NCI-H2107 (cell line): ENCODE data around the gene MAST1.
"Not testable (repeated sequence)": the region's sequence is repeated elsewhere in the genome, so short reads cannot be mapped to it uniquely, and the experiment has no call there.

Experiments
- DNase-seq: peaks from one replicate; lab custom pipeline; 2025; lab: John Stamatoyannopoulos, UW

MAST1 gene

DNA sequence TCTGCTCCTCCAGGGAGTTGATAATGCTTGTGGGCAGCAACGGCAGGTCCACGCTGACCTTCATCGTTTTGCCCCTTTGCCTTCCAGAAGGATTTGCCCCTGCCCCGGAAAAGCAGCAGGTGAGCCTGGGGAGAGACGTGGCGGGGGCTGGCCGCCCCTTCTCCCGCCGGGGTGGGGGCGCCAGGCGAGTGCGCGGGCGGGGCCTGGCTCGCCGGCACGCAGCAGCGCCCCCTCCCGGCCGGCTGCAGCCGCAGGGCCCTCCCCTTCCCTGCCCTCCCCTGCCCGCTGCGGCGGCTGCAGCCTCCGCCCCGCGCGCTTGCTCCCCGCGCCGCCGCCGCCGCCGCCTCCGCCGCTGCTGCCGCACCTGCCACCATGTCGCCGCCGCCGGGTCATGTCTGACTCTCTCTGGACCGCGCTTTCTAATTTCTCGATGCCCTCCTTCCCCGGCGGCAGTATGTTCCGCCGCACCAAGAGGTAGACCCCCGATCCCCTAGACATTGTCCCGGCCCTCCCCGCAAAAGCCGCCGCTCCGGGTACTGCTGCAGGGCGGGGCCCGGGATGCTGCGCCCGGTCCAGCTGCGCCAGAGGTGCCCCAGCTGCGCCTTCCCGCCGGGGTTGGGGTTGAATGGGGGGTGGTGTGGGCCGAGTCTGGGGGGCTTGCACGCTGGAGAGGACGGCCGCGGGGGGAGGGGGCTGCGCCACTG, at the start of gene MAST1:
Gene MAST1, plus strand, starts transcription at position 334 of the 704 bp plus-strand sequence. Its CDS starts 58 bp downstream, at position 392.
- DNase-seq = no peak

DNA sequence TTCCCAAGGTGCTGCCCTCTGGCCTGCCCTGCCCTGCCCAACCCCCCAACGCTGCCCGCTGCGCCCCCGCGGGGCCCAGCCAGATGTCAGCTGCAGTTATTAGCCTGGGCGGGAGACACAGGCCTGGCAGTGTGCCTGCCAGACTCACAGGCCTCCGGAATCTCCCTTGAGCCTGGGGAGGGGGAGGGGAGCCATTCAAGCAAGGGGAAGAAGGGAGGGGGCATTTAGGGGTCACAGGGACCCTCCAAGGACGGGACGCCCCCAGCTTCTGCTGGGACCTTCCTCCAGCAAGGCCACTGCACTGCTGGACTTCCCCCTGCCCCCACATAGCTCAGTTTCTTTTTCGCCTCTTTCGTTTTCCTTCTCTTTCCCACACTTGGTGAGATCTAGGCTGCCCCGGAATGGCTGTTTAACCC, 49.6 kb upstream of the MAST1 start:
- no peak for DNase-seq

DNA sequence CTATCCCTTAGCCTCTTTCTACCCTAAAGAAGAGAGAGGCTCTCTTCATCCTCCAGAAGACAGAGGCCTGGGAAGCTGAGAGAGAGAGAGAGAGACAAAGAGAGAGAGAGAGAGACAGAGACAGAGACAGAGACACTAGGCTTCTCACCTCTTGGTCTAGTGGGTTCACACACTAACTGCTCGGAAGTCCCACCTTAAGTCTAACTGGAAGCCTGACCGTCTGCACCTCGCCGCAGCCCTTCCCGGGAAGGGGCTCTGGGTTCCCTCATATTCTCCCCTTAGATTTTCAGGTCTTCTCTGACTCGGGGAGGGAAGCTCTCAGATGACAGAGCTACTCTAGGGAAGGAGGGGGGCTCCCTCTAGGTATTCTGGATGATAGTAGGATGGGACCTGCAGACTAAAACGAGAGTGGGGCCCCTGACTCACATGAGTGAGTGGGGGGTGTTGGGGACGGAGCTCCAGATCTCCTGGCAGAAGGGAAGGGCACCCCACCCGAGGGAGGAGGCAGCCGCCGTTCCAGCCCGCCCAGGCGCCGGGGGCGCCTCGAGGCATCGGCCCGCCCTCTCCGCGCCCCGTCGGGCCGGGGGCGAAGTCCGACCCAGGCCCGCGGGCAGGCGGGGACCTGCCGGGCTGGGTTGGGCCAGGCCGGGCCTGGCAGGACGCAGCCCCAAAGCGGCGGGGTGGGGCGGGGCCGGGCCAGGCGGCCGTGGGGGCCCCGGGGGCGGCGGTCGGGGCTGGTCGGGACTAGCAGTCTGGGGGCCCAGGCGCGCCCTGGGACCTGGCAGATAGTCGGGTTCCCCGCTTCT, 49.0 kb upstream of the MAST1 start:
- DNase-seq = no peak

DNA sequence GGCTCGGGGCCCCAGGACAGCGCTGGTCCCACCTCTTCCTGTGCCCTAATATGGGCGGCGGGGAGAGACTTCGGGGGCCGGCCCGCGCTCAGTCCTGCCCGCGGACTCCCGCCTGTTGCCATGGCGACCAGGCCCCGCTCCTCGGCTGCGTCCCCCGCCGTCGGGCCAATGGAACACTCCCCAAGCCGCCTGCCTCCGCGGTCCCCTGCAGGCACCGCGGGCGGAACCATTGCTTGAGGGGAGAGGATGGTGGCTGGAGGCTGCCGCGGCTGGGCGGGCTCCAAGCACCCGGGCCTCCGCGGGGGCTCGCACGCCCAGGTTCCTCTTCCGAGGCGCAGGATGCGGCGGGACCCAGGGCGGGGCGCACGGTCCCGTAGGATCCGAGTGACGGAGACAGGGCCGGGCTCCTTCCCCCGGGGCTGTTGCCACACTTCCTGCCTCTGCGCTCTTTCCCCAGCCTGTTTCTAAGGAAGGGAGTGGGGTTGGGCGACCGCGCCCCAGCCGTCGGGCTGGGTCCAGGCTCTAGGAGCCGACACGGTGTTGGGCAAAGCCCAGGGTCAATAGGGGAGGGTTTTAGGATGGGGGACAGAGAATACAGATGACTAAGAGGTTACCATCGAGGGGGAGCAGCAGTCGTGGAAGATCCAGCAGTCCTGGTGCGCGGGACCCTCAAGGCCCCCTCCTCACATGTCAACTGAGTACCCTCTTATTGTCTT, 48.3 kb upstream of the MAST1 start:
- DNase-seq = peak; percentile 88

DNA sequence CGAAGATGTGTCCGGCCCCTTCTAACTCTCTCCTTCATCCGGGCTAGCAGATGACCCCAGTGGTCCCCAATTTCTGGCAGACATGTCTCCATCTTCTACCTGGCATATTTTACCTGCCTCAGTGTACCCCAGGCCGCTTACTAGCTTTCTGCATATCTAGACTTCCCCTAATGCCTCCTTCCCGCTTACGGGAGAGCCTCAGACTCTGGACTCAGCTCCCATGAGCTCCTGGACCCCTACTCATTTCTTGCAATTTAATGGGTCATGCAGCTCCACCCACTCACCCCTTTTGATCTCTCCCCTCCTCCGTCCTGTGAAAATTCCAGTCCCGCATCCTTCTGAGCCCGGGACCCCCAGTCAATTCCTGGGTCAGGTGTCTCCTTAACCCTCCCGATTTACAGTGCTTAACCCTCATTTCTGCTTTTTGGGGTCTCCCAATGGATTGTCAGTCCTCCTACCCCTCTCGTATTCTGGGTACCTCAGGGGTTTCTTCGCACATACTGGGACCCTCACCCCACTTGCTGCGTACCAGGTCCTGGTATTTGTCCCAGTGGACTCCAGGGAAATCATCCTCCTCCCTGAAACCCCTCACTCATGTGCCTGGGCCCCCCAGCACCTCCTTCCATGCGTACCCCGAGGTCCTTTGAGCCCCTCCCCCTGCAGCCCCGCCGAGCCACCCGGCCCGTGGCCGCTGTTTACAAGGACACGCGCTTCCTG, 47.5 kb upstream of the MAST1 start:
- no peak for DNase-seq

DNA sequence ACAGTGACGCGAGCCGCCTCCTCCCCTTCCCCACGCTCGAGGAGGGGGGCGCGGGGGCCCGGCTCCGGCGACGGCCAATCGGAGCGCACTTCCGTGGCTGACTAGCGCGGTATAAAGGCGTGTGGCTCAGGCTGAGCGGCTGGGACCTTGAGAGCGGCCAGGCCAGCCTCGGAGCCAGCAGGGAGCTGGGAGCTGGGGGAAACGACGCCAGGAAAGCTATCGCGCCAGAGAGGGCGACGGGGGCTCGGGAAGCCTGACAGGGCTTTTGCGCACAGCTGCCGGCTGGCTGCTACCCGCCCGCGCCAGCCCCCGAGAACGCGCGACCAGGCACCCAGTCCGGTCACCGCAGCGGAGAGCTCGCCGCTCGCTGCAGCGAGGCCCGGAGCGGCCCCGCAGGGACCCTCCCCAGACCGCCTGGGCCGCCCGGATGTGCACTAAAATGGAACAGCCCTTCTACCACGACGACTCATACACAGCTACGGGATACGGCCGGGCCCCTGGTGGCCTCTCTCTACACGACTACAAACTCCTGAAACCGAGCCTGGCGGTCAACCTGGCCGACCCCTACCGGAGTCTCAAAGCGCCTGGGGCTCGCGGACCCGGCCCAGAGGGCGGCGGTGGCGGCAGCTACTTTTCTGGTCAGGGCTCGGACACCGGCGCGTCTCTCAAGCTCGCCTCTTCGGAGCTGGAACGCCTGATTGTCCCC, 46.8 kb upstream of the MAST1 start, which contains the start of gene JUNB:
Gene JUNB, plus strand, starts transcription at position 142 of the 706 bp plus-strand sequence. Its CDS starts 286 bp downstream, at position 428.
- peak; percentile 82 for DNase-seq

DNA sequence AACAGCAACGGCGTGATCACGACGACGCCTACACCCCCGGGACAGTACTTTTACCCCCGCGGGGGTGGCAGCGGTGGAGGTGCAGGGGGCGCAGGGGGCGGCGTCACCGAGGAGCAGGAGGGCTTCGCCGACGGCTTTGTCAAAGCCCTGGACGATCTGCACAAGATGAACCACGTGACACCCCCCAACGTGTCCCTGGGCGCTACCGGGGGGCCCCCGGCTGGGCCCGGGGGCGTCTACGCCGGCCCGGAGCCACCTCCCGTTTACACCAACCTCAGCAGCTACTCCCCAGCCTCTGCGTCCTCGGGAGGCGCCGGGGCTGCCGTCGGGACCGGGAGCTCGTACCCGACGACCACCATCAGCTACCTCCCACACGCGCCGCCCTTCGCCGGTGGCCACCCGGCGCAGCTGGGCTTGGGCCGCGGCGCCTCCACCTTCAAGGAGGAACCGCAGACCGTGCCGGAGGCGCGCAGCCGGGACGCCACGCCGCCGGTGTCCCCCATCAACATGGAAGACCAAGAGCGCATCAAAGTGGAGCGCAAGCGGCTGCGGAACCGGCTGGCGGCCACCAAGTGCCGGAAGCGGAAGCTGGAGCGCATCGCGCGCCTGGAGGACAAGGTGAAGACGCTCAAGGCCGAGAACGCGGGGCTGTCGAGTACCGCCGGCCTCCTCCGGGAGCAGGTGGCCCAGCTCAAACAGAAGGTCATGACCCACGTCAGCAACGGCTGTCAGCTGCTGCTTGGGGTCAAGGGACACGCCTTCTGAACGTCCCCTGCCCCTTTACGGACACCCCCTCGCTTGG, 46.1 kb upstream of the MAST1 start:
- DNase-seq = peak; percentile 54

DNA sequence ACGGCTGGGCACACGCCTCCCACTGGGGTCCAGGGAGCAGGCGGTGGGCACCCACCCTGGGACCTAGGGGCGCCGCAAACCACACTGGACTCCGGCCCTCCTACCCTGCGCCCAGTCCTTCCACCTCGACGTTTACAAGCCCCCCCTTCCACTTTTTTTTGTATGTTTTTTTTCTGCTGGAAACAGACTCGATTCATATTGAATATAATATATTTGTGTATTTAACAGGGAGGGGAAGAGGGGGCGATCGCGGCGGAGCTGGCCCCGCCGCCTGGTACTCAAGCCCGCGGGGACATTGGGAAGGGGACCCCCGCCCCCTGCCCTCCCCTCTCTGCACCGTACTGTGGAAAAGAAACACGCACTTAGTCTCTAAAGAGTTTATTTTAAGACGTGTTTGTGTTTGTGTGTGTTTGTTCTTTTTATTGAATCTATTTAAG, 45.4 kb upstream of the MAST1 start:
- no peak for DNase-seq

DNA sequence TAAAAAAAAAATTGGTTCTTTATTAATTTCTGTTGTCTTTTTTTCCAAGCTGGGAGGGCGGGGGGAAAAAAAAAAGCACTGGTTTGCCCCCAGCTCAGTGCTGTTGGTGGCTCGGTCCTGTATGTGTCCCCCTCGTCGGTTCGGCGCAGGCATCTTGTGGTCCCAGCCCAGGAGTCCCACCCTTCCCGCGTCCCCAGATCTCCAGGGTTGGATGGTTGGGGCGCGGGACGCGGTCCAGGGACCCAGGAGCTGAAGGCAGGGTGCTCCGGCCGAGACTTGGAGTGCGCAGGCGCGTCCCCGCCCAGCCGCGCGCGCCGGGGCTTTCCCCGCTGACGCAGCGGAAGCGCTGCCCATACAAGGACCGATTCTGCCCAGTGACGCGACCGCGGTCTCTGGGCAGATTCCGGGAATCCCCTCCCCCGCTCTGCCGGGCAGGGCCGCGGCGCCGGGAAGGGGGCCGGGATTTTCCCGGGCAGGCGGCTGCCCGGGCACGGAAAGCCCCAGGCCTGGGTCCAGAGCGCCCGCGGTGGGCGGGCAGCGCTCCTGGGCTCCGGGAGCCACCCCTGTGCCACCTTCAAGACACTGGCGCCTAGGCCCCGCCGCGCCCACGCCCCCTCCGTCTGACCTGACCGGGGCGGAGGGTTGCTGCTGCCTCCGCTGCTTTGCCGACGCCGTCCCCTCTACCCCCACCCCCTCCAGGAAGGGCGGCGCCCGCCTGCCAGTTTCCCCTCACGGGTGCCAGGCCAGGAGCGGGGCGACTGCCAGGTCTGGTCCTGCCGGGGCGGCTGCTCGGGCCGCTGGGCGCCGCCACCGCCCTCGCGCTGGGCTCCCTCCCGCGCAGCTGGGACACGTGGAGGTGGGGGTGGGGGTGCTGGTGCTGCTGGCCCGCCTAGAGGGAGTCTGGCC, 44.8 kb upstream of the MAST1 start:
- DNase-seq = peak; percentile 79

DNA sequence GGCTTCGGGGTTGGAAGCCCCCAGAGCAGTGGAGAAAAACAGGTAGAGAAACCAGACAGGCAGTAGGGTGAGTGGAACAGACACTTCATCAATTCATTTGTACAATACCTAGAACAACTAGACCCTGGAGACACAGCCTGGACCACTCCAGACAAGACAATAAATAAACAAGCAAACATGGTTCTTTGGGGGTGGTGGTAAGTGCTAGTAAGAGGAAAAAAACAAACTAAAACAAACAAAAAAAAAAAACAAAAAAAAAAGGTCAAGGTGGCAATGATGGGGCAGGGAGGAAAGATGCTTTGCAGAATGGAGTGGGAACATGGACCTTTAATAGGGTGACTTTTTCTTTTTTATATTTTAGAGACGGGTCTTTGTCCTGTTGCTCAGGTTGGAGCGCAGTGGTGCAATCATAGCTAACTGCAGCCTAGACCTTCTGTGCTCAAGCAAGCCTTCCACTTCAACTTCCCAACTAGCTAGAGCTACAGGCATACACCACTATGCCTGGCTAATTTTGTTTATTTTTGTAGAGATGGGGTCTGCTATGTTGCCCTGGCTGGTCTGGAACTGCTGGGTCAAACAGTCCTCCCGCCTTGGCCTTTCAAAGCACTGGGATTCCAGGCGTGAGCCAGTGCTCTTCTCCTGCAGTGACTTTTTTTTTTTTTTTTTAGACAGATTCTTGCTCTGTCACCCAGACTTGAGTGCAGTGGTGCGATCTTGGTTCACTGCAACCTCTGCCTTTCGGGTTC, 43.9 kb upstream of the MAST1 start:
- DNase-seq = no peak

DNA sequence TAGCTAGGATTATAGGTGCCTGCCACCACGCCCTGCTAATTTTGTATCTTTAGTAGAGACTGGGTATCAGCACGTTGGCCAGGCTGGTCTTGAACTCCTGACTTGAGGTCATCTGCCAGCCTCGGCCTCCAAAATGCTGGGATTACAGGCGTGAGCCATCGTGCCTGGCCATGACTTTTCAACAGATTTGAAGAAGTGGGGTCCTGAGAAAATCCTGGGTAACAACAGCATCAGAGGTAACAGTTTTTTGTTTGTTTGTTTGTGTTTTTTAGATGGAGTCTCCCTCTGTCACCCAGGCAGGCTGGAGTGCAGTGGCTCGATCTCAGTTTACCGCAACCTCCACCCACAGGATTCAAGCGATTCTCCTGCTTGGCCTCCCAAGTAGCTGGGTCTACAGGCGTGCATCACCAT, 43.3 kb upstream of the MAST1 start:
- DNase-seq = no peak

DNA sequence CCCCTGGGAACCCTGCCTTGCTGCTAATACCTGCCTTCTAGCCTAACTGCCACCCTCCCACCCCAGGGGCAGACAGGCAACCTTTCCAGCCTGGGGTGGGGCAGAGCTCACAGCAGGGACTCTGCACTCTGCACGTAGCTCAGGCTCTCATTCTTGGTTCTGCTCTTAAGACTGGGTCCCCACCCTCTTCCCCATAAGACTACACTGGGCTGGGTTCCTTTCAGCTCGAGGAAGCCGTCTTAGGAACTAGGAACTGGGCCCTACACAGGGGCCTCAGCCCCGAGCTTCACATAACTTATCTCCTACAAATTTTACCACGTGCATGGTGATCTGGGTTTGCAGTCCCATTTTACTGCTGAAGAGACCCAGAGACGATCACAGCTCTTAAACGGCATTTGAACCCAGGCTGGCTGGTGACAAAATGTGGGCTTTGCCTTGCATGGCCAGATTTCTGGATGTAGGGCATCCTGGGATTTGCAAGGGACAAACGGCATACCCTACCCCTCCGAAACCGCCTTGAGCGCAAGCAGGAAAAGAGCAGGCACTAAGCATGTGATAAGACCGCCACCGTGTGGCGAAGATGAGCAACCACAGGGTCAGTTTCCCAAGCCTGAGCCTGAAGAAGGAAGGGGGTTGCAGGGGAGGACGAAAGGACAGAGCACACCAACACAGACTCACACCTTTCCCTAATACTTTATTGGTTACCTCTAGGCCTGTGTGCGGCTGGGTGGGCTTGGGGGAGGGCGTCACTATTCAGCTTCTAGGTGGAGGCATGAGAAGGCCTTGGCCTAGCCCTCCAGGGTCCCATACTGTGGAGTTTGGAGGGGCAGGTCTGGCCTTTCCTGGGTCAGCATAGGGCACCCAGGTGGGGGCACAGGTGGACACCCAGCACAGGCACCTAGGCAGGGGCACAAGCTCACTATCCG, 41.9 kb upstream of the MAST1 start:
- DNase-seq = peak; percentile 64

DNA sequence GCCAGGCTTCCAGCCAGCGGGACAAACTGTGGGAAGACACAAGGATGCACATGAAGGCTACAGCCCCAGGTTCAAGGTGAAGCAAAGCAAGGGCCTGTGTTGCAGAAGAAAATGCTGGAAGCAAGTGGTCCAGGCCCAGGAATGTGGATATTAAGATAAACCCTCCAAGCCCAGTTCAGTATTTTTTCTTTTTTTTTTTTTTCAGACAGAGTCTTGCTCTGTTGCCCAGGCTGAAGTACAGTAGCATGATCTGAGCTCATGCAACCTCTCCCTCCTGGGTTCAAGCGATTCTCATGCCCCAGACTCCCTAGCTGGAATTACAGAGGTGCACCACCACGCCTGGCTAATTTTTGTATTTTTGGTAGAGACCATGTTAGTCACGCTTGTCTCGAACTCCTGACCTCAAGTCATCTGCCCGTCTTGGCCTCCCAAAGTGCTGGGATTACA, 41.2 kb upstream of the MAST1 start:
- no peak for DNase-seq

DNA sequence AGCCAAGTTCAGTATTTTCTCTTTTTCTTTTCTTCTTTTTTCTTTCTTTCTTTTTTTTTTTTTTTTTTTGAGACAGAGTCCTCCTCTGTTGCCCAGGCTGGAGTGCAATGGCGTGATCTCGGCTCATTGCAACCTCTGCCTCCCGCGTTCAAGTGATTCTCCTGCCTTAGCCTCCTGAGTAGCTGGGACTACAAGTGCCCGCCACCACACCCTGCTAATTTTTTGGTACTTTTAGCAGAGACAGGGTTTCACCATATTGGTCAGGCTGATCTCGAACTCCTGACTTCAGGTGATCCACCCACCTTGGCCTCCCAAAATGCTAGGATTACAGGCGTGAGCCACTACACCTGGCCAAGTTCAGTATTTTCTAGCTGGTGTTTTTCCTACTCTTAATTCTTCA, 40.7 kb upstream of the MAST1 start:
- DNase-seq = not testable (repeated sequence)

DNA sequence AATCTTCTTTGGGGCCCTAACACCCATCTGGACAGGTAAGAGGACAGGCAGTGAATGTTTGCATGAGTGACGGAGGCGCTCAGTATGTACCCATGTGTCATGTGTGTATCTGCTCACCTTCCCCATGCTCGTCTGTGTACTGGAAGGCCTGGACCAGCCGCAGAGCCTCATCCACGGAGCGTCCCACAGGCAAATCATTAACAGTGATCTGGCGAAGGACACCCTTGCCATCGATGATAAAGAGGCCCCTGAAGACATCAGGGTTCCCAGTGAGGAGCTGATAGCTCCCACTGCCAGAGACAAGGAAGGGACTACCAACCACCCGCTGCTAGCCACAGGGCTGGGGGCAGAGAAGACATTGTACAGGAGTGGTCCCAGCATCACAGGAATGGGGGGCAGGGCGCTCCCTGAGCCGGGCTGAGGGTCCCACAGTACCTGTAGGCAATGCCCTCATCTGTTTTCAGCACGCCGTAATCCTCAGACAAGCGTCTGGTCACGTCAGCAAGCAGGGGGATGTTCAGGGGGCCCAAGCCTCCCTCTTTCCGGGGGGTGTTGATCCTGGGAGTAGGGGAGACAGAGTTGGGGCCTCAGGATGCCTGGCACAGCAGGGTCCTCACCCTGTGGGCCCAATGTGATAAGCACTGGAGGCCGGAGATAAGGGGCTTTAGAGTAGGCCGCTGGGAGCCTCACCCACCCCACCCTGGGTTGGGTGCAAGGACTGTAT, 38.4 kb upstream of the MAST1 start:
- no peak for DNase-seq

DNA sequence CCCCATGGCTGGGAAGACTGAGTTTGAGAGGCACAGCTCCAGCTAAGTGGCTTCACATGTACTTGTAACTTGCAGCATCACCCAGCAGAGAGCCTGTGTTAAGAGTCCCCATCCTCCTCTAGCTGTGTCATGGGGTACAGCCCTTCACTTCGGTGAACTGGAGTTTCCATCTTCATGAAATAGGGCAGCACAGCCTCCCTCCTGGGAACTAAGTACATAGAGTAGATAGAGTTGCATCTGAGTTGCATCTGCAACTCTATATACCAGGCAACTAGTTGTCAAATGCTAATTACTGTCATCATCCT, 37.9 kb upstream of the MAST1 start:
- no peak for DNase-seq

DNA sequence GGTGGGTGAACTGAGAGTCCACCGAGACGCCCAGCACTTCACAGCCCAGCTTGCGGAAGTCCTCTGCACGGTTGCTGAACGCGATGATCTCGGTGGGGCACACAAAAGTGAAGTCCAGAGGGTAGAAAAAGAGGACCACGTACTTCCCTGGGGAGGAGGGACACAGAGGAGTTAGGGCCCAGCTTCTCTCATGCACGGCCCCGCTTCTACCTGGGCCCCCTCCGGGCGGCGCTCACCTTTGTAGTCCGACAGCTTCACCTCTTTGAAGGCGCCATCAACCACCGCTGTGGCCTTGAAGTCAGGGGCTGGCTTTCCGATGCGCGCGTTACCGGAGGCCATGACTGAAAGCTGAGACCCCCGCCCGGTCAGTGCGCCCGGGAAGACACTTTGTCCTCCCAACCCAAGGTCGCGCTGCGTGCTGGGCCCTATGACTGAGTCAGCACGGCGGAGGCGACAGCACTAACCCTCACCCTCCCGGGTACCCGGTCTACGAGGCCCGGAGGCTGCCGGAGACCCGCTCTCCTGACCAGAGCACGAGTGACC, 37.3 kb upstream of the MAST1 start:
- DNase-seq = no peak
